ENCODE measurements around the gene IL13.

IL13 gene

GRCh38 chr5:132673488-132673887 lies 15.5 kb downstream of the IL13 start:
- no peak for DNase-seq

DNA sequence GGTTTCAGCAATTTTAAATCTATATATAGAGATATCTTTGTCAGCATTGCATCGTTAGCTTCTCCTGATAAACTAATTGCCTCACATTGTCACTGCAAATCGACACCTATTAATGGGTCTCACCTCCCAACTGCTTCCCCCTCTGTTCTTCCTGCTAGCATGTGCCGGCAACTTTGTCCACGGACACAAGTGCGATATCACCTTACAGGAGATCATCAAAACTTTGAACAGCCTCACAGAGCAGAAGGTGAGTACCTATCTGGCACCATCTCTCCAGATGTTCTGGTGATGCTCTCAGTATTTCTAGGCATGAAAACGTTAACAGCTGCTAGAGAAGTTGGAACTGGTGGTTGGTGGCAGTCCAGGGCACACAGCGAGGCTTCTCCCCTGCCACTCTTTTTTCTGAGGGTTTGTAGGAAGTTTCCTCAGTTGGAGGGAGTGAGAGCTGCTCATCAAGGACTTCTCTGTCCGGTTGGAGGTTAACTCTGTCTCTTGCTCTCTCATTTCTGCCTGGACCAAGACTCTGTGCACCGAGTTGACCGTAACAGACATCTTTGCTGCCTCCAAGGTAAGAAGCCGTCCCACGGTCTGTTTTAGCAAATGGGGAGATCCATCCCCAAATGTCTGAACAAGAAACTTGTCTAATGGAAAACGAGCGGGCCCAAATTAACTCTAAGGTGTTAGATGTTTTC lies 16.1 kb downstream of the IL13 start, which contains the start of gene IL4:
Gene IL4 (plus strand): TSS at position 51 of the 692 bp plus-strand sequence. CDS start 62 bp downstream, at position 113.
- DNase-seq: peak; percentile 18

DNA sequence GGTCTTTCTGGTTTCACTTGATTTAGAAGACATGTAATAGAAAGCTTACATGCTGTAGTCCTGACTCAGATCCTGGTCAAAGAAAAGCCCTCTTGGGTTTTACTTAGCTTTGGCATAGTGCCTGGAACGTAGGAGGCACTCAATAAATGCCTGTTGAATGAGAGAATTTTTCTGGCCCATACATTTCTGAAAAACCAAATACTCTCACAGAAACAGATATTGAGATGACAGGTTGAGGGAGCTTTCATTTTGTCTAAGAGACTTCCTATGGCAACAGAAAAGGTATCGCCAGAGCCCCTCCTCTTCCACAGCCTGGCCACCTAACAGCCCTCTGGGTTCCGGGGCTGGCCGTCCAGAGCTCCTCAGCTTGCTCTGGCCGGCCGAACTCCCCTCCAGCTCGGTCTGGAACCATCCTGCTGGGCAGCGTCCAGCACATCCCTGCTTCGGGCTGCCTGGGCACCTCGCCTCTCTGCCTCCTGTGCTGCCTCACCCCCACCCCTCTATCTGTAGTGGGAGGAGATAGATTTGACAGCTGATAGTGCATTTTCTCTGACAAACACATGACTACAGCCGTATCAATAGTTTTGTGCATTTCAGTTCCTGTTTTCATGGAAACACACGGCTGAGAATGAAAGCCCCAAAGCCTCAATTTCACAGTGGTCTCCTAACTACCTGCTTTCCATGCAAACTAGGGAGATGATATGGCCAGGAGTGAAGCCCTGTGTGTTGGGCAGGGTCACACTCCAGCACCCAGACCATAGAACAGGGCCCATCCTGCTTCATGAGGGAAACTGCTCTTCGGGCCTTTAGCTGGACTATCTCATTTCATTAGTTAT lies 16.9 kb downstream of the IL13 start:
- peak; percentile 22 for DNase-seq

- DNase-seq: no peak
Measured at GRCh38 chr5:132675936-132676689, 18.1 kb downstream of the IL13 start.

GRCh38 chr5:132677191-132677590 lies 19.2 kb downstream of the IL13 start:
- DNase-seq: no peak

- DNase-seq: no peak
Measured at GRCh38 chr5:132677682-132678400, 19.9 kb downstream of the IL13 start.

GRCh38 chr5:132678735-132679134 lies 20.8 kb downstream of the IL13 start:
- DNase-seq: no peak

DNA sequence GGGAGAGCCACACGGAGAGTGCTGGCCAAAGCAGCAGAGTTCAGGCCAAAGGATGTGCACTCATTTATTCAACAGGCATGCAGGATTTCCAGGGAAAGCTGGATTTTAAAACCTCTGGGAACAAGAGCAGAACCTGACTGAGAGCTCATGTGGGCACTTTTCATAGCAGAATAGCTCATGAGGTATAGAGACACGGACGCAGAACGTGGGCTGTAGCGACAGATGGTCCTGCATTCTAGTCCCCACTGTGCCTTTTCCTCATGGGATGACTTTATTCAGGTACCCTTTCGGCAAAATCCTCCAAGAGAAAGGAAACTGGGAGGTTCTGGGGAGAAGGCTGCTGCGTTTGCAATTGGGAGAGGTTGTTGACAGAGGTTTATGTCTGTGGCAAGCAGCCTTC lies 21.2 kb downstream of the IL13 start:
- DNase-seq: no peak

DNA sequence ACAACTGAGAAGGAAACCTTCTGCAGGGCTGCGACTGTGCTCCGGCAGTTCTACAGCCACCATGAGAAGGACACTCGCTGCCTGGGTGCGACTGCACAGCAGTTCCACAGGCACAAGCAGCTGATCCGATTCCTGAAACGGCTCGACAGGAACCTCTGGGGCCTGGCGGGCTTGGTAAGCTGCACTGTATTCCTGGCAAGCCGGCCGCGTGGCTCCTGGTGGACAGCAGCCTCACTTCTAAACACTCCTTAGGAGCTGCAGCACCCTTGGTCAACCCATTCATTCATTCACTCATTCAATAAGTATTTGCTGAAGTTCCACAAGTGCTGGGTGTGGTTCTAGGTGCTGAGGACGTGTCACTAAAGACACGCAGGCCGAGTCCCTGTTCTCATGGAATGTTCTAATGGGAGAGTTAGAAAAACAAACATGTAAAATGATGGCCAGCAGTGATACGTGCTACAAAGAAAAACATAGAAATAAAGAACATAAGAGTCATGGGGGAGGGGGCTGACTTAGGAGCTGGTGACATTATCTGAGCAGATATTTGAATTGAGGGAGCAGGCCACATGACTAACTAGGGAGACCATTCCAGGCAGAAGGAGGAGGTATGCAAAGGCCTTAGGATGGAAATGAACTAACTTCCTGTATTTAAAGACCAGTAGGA lies 21.9 kb downstream of the IL13 start:
- no peak for DNase-seq

- no peak for DNase-seq
Measured at GRCh38 chr5:132680780-132681475, 23.0 kb downstream of the IL13 start.

GRCh38 chr5:132681476-132681831 lies 23.5 kb downstream of the IL13 start:
- no peak for DNase-seq

DNA sequence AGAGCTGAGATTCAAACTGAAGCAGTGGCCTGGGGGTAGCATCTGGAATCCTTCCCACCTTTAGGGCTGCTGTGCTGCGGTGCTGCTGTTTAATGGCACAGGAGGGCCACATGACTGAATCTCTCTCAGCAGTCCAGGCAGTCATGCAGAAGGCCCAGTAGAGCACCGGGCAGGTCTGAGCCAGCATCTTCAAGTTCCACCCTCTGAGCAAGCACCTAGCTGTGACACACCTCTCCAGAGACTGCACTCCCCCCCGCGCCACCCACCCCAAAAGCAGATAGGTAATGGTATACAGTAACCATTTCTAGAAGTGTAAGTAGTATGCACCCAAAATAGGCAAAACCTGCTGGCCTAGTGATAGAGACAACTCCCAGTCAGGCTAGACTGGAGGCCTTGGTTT lies 24.0 kb downstream of the IL13 start:
- no peak for DNase-seq

DNA sequence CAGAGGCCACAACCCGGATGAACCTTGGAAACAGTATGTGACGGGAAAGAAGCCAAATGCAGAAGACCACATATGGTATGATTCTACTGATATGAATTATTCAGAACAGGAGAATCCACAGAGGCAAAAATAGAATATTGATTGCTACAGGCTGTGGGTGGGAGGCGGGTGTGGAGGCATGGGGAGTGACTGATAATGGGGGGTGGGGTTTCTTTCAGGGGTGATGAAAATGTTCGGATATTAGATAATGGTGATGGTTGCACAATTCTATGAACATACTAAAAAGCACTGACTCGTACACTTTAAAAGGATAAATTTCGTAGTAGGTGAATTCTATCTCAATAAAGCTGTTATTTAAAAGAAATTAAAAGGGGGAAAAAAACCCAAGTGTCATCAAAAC lies 26.5 kb downstream of the IL13 start:
- DNase-seq: no peak

DNA sequence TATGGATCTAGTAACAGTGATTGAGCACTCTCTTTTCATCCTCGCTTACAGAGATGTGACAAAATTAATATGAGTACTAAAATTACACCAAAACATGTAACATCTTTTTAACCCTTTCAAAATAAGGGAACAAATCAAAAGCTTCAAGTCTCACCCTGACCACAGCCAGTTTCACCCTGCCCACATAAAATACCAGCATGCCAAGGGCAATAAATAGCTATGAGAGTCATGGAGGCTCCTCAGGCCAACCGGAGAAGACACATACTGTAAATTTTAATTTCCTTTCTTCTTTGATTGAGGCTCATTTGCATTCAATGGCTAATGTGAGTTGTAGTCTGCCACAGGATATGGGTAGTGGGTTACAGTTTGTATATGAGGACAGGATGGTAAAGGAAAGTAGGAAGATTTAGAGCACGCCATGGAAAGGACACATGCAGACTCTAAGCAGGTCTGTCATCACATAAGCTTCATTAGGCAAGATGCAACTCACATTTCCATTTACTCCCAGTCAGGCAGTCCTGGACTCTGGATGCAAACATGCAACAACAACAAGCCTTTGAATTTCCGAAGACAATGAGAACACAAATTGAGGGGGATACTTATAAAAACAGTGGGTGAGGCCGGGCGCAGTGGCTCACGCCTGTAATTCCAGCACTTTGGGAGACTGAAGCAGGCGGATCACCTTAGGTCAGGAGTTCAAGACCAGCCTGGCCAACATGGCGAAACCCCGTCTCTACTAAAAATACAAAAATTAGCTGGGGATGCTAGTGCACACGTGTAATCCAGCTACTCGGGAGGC lies 27.1 kb downstream of the IL13 start:
- DNase-seq: no peak

GRCh38 chr5:132686193-132686592 lies 28.2 kb downstream of the IL13 start:
- DNase-seq: no peak

- DNase-seq: peak; percentile 50
Measured at GRCh38 chr5:132687995-132688394, 30.0 kb downstream of the IL13 start.

DNA sequence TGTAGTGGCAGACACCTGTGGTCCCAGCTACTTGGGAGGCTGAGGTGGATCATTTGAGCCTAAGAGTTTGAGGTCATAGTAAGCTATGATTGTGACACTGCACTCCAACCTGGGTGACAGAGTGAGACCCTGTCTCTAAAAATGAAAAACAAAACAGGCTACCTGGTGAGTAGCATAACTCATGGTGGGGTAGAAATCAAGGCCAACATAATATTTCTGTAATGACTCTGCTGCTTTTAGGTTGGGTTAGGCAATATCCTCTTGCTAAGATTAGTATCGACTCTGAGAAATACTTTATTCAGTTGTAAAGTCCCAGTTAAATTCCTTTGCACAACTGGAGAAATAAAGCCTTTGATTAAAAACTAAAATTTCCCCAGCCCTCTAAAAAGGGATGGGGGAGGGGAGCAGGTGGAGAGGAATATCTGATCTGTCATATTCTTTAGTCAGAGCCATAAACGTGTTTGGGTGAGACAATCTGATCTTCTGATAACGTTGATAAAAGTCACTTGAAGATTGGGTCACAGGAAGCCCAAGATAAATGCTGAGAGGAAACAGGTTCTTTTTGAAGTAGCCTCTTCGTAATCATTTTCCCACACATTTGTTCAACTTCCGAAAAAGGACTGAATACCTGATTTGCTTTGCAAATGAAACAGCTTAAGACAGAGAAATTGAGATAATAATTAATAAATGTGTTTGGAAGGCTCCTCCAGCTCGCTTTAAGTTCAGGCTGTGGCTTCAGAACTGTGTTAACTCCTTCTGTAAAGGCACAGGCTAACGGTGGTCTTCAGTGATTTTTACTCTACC lies 30.8 kb downstream of the IL13 start:
- peak; percentile 56 for DNase-seq

- no peak for DNase-seq
Measured at GRCh38 chr5:132689513-132689912, 31.5 kb downstream of the IL13 start.

DNA sequence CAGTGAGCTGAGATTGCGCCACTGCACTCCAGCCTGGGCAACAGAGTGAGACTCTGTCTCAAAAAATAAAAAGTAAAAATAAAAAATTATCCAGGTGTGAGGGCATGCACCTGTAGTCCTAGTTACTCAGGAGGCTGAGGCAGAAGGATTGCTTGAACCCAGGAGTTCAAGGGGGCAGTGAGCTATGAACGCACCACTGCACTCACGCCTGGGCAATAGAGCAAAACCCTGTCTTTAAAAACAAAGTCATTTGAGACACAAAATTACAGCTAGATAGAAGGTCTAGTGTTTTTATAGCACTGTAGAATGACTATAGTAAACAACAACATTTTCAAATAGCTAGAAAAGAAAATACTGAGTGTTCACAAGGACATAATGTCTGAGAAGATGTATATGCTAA lies 32.2 kb downstream of the IL13 start:
- DNase-seq: no peak
